Vagina (tissue), 2 donors: ENCODE data around the gene DOK5.

Experiments
- POLR2A ChIP-seq, 2 donors: fragments of 450-650 bp; IDR thresholded peaks; one replicate each; pipeline ENCODE4 v1.6.1; 2017; ENCODE audit warnings: antibody characterized with exemption in 2 of 2, mild to moderate bottlenecking in 2 of 2, moderate library complexity in 2 of 2
- POLR2AphosphoS5 ChIP-seq, 2 donors: sonication (generic); formaldehyde crosslinking; IDR thresholded peaks; one replicate each; pipeline ENCODE4 v1.9.0; 2017; ENCODE audit warnings: antibody characterized with exemption in 2 of 2, mild to moderate bottlenecking in 2 of 2, low read depth in 1 of 2; ENCODE audit not compliant: insufficient read depth in 1 of 2
- TF ChIP-seq, protein P1 (sequence below), 3 experiments: fragments of 450-650 bp in 2 of 3; fragments of 200-600 bp in 1 of 3; sonication (generic) in 1 of 3; IDR thresholded peaks; one replicate each; pipeline ENCODE4 v1.5.1; 2017 to 2019; ENCODE audit warnings: antibody characterized with exemption in 3 of 3, mild to moderate bottlenecking in 2 of 3, moderate library complexity in 2 of 3

DNA sequence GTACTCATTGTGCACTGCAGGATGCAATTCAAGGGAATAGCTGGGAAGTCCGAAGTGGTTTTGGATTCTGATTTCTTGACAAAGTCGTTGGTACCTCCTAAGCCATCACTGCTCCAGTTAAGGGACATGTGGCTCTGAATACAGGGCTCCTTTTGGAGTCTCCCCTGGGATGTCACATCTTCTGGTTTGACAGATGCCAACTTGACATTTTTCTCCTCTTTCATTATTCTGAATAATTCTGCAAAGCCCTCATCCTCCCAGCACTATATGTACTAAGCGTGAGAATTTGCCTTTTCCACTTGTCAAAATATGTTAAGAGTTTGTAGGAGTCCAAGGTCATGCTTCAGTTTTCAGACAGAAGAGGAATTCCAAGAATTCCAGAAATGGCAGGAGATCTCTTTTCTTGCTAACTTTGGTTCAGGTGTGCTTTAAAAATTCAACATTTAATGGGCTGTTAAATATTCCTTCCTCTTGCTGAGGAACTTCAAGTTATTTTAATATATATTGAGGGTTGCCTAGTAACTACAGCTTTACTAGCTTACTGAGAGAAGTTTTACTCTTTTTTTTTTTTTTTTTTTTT is 38.7 kb downstream of the DOK5 start:
- TF ChIP-seq, protein P1, sequence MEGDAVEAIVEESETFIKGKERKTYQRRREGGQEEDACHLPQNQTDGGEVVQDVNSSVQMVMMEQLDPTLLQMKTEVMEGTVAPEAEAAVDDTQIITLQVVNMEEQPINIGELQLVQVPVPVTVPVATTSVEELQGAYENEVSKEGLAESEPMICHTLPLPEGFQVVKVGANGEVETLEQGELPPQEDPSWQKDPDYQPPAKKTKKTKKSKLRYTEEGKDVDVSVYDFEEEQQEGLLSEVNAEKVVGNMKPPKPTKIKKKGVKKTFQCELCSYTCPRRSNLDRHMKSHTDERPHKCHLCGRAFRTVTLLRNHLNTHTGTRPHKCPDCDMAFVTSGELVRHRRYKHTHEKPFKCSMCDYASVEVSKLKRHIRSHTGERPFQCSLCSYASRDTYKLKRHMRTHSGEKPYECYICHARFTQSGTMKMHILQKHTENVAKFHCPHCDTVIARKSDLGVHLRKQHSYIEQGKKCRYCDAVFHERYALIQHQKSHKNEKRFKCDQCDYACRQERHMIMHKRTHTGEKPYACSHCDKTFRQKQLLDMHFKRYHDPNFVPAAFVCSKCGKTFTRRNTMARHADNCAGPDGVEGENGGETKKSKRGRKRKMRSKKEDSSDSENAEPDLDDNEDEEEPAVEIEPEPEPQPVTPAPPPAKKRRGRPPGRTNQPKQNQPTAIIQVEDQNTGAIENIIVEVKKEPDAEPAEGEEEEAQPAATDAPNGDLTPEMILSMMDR (IDR thresholded peaks at IDR 0.05), result no peak
- TF ChIP-seq POLR2AphosphoS5 (IDR thresholded peaks at IDR 0.05; ENCODE audit: insufficient read depth in 1 of 2, low read depth in 1 of 2) (no peak), POLR2A (IDR thresholded peaks at IDR 0.05) (no peak)
